C4-2B (cell line): Measurements from ENCODE around the gene PRKCB.

ENCODE experiments used
- ZFX ChIP-seq: fragments of 450-650 bp; IDR thresholded peaks from 2 replicates; pipeline ENCODE4 v1.6.1; 2017
- TF ChIP-seq, protein P1 (sequence below): fragments of 450-650 bp; conservative IDR thresholded peaks from 2 replicates; pipeline ENCODE4 v1.5.1; 2017; ENCODE audit warnings: mild to moderate bottlenecking

DNA sequence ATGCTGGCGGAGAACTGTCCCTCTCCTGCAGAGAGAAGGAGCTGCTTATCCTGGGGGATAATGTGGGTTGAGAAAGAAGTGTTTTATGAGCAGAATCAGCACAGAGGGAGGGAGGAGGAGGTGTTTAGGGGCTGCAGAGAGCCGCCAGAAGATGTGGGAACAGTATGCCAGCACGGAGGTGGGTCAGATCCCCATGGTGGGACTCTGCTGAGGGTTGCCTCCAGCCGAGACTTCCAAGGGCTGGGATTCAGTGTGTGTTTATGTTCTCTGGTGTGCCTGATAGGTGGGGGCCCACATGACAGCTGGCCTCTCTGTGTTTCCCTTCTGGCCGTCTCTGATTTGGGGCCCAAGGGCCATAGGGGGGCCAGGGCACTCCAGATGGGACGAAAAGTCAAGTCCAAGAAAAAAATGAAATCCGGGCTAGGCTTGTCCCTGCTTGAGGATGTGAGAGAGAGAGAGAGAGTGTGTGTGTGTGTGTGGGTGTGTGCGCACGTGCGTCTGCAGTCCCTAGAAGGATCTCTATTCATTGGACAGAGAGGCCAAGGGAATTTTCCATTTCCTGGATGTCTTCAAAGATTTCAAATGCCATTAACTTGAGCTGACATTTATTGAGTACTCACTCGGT lies 21.6 kb downstream of the PRKCB start:
- TF ChIP-seq, protein P1, sequence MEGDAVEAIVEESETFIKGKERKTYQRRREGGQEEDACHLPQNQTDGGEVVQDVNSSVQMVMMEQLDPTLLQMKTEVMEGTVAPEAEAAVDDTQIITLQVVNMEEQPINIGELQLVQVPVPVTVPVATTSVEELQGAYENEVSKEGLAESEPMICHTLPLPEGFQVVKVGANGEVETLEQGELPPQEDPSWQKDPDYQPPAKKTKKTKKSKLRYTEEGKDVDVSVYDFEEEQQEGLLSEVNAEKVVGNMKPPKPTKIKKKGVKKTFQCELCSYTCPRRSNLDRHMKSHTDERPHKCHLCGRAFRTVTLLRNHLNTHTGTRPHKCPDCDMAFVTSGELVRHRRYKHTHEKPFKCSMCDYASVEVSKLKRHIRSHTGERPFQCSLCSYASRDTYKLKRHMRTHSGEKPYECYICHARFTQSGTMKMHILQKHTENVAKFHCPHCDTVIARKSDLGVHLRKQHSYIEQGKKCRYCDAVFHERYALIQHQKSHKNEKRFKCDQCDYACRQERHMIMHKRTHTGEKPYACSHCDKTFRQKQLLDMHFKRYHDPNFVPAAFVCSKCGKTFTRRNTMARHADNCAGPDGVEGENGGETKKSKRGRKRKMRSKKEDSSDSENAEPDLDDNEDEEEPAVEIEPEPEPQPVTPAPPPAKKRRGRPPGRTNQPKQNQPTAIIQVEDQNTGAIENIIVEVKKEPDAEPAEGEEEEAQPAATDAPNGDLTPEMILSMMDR: no peak
- TF ChIP-seq ZFX: no peak
